ENCODE results near the gene SLC22A6.

SLC22A6 gene

DNA sequence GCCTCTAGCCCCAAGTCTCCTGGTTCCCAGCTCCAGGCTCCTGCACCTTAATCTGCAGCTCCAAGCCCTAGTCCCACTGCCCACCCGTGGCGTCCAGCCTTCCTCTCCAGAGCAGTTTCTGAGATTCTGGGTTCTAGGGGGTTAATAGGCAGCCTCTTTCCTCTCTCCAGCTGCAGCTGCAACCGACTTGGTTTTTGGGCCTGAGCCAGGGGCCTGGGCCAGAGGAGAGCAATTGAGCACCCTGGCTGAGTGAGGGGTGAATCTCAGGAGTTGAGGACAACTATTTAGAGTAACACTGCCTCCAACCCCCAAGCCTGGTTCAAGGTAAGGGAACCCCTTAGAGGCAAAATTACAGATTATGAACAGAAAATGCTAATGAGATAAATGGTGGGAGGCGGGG lies 54.6 kb downstream of the SLC22A6 start:
- FAIRE-seq: no peak

DNA sequence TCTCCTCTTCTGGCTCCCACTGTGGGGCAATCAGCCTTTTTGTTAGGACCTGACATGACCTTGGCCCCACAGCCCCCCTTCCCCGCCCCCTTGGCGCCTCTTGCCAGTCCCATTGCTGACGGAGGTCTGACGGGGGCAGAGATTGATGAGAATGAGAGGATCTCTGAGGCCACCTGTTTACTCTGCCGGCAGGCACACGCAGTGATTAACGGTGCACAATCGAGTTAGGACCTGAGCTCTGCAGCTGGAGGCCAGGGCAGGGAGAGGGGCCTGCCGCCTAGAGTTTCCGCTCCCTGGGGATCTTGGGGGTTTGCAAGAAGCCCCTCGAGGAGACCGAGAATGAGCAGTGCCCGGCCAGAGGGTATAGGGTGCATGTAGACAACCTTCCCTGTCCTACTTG lies 56.8 kb downstream of the SLC22A6 start:
- no peak for FAIRE-seq

GRCh38 chr11:62926680-62927455 lies 57.9 kb downstream of the SLC22A6 start:
- no peak for FAIRE-seq

Measured in TTC549 (cell line).